ENCODE results near the gene CACNA1C. TPM values are rescaled to one million over a fixed set of nuclear protein-coding genes. Genes with fewer than 3 reads are reported as not detected.

CACNA1C gene
- polyA plus RNA-seq, 1 of the 3 experiments (the other 2 are of a cell fraction) = 1.5 TPM

GRCh38 chr12:2498964-2499500, 446.2 kb downstream of the CACNA1C start:
- H3K4me1 ChIP-seq (ENCODE audit: control insufficient read depth in 1 of 2, insufficient read depth in 2 of 2, low read depth in 1 of 2, low read length in 1 of 2) = no peaks in the 10 kb centered on the region
- H3K79me2 ChIP-seq (ENCODE audit: insufficient read depth) = no peaks in the 10 kb centered on the region
- POLR2A ChIA-PET = no interaction called here
- no peaks in the 10 kb centered on the region for H3F3A ChIP-seq (replicated peaks; ENCODE audit: insufficient read depth)
- CTCF ChIA-PET = interaction anchor here (1.8 kb wide), 1 partner anchor 84 kb away, joined by 6 read pairs; no protein-coding TSS in a partner anchor
- no peak overlapping the region for H3K4me3 ChIP-seq (ENCODE audit: low read depth in 2 of 2, low read length in 1 of 2)
- 38% methylated on average over 7 of the region's 10 CpGs for WGBS (ENCODE audit: low lambda C conversion rate)
- H3K9me3 ChIP-seq = no peaks in the 10 kb centered on the region
- no peak overlapping the region for H3K27ac ChIP-seq (ENCODE audit: low read depth in 2 of 2, low read length in 1 of 2)
- no peaks in the 10 kb centered on the region for H3K27me3 ChIP-seq (ENCODE audit: insufficient read depth)
- H4K20me1 ChIP-seq (ENCODE audit: insufficient read depth) = no peaks in the 10 kb centered on the region
- TF ChIP-seq USF2 (IDR thresholded peaks at IDR 0.05; ENCODE audit: borderline replicate concordance, low read depth, low read length) (no peak), RFX5 (IDR thresholded peaks at IDR 0.05; ENCODE audit: low read length) (no peak), FOXJ3 (CRISPR knock-in tag; IDR thresholded peaks at IDR 0.05) (no peak), MXI1 (IDR thresholded peaks at IDR 0.05; ENCODE audit: low read depth, low read length) (no peak), CHD2 (IDR thresholded peaks at IDR 0.05; ENCODE audit: low read length, partially characterized antibody) (no peak), FOSL2 (IDR thresholded peaks at IDR 0.05; ENCODE audit: borderline replicate concordance, low read depth) (no peak), TCF12 (IDR thresholded peaks at IDR 0.05) (no peak), SMC3 (IDR thresholded peaks at IDR 0.05; ENCODE audit: low read depth, low read length) (no peak), RAD21 (IDR thresholded peaks at IDR 0.05; ENCODE audit: low read length) (no peak), FOXM1 (IDR thresholded peaks at IDR 0.05; ENCODE audit: low read depth) (no peak), POLR2AphosphoS5 (IDR thresholded peaks at IDR 0.05; ENCODE audit: low read depth, low read length) (no peak), NRF1 (IDR thresholded peaks at IDR 0.05; ENCODE audit: low read depth, low read length) (no peak), CTCF (IDR thresholded peaks at IDR 0.05) (no peak), JUND (IDR thresholded peaks at IDR 0.05) (no peak), PBX3 (IDR thresholded peaks at IDR 0.05) (no peak), ZBTB33 (IDR thresholded peaks at IDR 0.05; ENCODE audit: borderline replicate concordance, low read depth) (no peak), SIN3A (IDR thresholded peaks at IDR 0.05; ENCODE audit: borderline replicate concordance, low read depth, low read length) (no peak), EZH2phosphoT487 (IDR thresholded peaks at IDR 0.05; ENCODE audit: borderline replicate concordance, low read depth) (no peak)
- no peak overlapping the region for H3K9ac ChIP-seq
- DNase-seq = no peak
- H3K36me3 ChIP-seq (replicated peaks in 1 of 2; ENCODE audit: control insufficient read depth in 1 of 2, insufficient read depth in 2 of 2, low read length in 1 of 2) = no peaks in the 10 kb centered on the region
- no peaks in the 10 kb centered on the region for H3K9me2 ChIP-seq
- H2AFZ ChIP-seq (ENCODE audit: low read depth) = no peak overlapping the region
- no peak overlapping the region for H3K4me2 ChIP-seq
